ENCODE results near the gene XCL1.

XCL1 gene

DNA sequence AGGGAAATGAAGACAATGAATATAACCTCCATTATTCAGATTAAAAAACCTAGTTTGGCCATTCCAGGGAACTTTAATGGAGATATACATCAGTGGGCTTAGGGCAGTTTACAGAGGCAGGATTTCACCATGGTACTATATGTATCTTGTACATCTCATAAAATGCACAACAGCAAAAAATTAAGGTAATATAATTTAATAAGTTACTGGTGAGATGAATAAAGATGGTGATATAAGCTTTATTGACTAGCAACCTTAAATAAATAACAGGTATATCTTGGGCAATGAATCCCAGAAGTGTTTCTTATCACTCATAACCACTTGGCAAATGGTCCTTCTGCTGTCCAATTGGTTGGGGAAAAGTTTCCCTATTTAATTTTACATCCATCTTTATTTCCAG, 29.0 kb downstream of the XCL1 start:
- DNase-seq (ENCODE audit: low spot score), result no peak

DNA sequence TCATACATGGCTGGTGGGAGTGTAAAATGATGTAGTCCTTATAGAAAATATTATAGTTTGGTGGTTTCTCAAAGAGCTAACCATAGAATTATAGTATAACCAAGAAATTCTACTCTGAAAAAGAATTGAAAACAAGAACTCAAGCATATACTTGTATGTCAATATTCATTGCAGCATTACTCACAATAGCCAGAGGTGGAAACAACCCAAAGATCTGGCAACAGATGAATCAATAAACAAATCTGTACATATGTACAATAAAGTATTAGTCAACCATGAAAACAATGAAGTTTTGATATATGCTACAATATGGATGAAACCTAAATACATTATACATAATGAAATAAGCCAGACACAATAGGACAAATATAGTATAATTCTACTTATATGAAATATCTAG, 29.7 kb downstream of the XCL1 start:
- DNase-seq (ENCODE audit: low spot score), result no peak

DNA sequence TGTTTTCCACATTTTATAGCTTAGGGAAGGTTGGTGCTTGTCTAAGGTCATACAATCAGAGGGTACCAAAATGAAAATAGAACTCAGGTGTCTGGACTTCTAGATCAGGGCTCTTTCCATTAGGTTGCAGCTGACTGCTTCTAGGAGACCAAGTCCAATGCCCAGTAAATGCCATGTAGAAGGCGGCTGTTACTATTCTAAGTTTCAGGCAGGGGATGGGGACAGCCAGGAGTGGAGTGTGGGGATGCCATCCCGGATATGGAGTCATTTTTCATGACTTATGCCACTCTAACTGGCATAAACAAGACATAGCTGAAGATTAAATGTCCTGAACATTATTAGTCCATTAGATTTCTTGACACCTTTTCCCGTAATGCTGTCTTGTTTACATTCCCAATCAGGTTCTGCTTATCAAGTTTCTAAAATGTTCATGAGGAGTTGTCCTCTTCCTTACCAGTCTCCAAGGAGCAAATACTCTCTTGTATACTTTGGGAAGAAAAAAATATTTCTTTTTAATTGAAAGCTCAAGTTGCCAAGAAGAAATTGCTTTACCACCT, 31.5 kb downstream of the XCL1 start:
- no peak for DNase-seq (ENCODE audit: low spot score)

DNA sequence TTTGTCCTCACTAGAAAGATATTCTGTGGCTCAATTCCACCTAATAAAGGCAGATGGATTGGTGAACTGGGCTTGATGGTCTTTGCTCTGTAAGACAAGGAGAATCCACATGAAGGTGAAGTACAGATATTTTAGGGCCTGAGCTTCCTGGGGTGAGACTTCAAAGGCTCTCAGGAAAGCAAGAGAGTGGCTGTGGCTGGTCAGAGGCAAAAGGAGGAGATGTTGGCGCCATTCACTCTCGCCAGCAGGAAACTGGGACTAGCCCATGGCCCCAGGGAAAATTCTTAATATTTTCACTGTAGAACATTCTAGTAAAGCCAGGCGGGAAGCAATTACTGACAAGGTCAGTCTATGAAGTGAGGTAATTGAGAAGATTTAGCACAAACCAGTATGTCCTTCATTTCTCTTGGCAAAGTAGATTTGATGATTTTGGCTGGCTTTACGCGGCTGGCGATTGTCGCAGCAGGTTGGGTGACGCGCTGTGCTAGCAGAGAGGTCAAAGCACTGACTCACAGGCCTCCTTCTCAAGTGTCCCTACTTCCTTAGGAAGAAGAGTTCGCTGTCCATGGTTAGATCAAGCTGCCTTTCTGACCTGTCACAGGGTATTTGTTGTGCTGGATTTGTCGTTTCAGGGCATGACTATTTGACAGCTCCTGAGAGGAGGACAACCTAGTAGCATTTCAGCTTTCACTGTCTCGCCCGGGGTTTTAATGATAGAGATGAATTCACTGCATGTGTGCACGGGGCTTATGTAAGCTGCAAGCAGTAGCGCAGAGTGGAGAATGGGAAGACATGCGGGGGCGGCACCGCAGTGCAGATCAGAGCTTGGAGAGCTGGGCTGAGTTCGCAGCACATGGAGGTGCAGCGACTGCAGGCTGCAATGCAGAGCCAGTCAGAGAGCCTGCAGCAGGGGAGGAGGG, 32.7 kb downstream of the XCL1 start:
- DNase-seq (ENCODE audit: low spot score), result no peak

DNA sequence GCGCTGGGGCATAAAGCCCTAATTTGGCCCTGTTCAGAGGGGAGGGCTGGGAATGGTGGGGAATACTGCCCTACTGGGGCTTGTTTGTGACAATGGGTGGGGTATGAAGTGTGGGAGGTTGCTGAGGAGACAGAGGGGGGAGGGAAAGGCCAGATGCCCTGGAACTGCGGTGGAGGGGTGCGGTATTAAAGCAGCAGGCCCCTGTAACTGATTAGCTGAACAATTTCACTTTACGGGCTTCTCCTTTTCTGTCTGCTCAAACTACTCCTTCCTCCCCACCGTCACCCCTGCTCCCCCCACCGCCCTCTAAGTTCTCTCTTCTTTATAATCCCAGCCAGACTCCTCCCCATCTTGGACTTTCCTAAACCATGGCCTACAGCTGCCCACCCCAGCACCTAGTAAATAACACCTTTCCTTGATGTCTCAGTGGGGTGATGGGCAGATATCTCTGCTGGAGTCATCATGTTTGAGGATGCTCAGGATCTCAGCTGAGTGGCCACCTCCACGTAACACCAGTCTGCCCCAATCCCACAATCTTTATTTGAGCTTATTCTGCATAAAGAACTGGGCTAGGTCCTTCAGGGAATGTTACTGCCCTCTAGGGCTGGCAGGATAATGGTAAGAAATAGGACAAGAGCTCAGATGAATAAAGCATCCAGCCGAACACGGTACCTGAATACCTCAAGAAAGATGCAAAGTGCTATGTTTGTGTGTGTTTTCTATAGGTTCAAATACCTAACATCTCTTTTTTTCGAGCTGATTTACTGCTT, 33.5 kb downstream of the XCL1 start:
- DNase-seq (ENCODE audit: low spot score), result no peak

DNA sequence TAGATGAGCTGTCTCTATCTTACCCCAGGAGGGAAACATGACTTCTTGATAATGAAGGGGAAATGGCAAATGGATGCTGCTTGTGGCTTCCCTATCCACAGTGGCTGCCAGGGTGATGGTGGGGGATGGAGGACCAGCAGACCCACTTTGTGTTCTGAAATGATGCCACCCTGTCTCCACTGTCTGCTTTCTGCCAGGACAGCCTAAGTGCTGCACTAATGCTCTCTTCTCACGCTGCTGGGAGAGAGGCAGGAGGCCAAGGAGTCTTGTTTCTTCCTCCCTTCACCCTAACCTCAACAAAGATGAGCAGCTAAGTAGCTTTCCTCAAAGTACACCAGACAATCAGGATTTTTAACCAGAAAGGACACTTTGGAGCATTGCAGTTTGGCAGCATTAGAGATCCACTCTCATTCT, 36.6 kb downstream of the XCL1 start:
- no peak for DNase-seq (ENCODE audit: low spot score)

DNA sequence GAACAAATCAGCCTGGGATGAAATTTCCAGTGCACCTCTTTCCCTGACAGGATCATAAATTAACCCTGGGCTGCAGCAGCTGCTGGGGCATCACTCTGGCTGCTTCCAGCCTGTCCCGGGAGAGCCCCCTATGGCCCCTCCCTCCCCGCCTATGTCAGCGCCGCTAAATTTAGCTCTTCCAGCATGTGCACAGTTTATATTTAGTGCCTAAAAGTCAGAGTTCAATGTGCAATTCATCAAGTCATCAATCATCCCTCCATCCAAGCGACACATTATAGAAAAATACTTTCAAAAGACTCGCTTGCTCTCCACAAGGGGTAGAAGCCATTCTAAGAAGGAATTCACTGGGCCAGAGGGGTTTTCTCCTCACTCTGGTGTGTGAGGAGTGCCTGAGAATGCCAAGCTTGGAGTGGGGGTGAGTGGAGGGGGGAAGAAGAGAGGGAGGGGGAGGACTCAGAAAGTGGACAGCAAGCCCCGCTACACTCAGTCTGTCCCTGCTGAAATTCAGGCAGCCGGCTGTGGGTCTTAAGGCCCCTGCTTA, 37.4 kb downstream of the XCL1 start:
- DNase-seq (ENCODE audit: low spot score), result no peak

DNA sequence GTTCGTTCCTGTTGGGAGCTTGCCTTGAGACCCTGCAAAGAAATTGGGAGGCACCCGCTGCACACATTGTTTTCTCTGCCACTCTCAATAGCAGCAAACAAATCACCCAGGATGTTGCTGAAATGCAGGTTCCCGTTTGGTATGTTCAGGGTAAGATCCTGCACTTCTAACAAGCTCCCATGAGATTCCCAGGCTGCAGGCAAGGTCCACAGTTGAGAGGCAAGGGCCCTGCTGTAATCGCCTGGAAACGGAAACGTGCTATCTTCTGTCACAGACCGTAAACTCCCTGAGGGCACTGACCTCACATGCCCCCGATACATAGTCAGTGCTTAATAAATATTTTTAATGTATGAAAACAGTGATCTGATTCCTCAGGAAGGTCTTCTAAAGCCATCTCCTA, 37.8 kb downstream of the XCL1 start:
- DNase-seq (ENCODE audit: low spot score), result no peak

DNA sequence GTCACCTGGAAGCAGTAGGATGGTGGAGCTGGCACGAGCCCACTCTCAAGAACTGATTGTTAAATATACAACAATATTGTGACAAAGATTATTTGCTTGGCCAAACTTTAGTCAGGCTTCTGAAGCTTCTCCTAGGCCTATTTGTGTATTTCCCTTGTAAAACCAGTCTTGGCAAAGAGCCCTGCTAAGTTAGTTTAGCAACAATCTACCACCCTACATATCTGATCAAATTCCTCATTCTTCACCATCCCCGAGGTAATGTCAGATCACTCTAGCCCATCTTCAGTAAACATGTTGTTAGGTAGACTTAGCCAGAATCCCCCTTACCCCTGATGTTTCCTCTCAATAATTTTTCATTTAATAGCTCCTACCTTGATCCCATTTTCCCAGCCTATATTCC, 39.6 kb downstream of the XCL1 start:
- DNase-seq (ENCODE audit: low spot score), result no peak

DNA sequence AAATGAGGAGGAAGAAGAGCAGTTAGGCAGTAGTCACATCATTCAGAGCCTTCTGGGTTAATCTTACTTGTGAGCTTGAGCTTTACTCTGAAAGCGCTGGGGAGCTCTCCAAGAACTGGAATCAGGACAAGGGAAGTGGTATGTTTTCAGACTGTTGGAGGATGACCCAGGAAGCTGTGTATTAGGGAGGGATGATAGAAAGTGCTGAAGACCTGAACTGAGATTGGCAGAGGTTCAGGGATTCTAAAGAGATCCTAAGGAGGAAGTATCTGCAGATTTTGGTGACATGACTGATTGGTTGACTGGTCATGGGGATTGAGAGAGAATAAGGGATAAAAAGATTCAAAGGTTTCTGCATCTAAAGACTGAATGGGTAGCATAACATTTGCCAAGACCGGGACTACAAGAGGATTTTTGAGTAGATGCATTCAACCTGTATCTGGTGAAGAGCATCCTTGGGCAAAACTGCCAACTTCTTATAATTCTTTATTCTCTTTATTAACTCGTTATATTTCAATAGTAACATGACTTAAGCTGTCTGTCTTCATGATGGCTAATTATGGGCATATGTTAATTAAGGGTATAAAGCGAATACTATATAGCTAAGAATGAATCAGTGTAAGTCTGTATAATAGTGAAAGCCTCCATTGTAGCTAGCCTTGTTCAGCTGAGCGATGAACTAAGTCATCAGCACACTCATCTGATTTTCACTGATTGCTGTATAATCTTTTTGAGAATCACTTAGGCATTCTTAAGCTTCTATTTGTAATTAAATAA, 41.8 kb downstream of the XCL1 start:
- no peak for DNase-seq (ENCODE audit: low spot score)

DNA sequence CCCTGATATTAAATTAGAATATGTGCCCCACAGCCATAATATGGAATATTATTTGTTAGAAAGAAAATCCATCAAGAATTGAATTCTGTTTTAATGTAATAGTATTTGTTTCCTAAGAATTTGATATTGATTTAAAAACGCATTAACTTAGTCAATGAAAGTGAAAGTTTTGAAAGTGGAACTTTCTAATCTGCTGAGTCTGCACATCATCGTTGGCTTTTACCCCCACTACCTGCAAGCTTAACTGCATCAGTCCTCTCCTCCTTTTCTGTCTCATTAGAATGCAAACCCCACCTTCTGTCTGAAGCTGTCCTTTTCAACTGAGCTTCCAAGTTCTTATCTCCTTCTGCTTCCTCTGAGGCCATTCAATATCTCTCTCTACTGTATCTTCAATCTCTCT, 42.5 kb downstream of the XCL1 start:
- DNase-seq (ENCODE audit: low spot score), result no peak

DNA sequence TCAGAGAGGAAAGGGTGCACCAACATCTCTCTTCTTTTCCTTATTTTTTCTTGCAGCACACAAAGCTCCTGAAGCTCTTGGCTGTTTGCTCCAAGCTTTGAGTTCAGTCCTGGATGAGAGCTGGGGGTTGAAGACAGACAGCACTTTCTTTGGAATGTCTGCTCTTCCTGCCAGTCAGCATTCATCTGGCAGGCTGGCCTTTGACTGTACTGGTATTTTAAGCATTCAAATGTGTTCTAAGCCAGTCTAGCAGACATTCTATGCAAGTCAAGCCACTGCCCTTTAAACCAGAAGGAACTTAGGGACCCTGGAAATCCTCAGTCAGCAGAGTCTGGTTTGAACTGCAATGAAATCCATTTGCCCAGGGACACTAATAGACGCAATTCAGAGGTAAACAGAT, 45.0 kb downstream of the XCL1 start:
- DNase-seq (ENCODE audit: low spot score), result no peak

DNA sequence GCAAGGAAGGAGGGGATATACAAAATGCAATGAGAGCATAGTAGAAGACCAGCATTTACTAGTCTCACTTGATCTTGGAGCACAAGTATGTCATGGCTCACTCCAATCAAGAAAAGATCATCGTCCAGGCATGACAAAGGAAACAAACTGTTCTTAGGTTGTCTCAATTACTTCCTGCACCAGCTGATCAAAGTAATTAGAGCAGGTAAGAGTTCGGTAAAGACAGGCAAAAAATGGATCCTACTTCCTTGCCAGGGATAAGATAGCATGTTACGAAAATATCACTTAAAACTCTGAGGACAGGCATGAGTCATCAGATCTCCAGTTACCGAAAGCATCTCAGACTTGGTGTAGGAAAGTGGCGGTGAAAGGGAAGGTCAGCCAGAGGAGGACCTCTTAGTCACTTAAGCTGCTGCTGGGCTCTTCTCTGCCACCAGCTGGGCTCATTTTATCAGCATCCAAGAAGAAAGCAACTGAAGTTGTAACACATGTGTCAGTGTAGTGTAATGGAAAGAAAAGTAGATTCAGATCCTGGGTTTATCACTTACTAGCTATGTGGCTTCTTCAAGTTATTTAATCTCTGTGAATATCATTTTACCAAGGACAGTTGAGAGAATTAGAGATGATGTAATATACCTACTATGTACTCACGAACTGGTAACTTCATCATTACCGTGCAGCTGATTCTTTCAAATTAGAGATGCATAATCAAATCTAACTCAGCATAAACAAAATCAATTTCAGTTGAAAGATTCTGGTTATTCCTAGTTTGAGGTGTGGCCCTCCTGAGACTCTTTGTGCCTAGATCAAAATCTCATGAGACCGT, 46.8 kb downstream of the XCL1 start:
- DNase-seq (ENCODE audit: low spot score), result peak; percentile 33

DNA sequence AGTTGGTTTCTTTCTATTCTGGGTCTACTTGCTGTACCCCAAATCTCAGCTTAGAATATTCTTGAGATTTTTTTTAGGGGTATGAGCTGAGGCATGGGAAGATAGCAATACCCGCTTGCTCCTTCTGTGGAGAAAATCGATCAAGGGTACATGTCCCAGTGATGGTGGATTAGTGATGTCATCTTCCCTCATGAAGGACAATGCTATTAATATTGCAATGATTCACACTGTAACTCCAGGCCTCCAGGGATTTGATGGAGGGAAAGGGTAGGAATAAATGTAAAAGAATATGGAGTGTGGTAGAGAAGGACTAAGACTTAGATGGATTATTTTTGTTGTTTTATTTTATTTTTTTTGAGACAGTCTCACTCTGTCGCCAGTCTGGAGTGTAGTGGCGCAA, 47.4 kb downstream of the XCL1 start:
- no peak for DNase-seq (ENCODE audit: low spot score)

DNA sequence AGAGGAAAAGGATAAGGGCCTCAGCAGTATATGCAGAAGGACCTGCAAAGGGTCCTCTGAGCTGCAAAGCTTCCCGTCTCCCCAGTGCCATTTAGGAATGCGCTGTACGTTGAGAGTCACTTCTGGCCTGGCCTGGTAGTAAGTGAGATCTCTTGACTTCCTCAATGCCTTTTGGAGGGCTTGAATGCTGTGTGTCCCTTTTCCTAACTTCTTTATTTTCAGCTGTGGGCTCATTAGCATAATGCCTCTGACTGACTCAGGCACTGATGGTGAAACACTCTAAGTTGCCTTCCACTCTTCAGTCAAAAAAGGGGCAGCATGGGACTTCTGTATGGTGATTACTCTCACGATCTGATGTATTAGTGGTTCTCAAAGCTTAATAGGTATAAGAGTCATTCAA, 49.9 kb downstream of the XCL1 start:
- DNase-seq (ENCODE audit: low spot score), result no peak

DNA sequence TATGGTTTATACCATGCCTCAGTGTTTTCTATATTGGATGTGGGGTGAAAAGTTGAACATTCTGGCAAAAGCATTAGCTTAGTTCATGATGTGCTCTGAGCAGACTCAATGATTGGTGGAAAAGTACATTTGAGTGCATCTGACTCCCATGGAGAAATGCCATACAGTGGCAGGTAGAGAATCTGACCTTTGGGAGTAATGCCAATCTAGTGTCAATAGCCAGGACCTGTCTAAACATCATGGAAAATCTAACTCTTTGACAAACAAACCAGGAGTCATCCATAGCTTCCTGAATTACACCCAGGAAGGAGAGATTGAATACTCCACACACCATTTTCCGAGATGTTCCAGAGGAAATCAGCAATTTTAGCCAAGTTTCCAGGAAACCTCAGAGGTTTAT, 51.0 kb downstream of the XCL1 start:
- no peak for DNase-seq (ENCODE audit: low spot score)

DNA sequence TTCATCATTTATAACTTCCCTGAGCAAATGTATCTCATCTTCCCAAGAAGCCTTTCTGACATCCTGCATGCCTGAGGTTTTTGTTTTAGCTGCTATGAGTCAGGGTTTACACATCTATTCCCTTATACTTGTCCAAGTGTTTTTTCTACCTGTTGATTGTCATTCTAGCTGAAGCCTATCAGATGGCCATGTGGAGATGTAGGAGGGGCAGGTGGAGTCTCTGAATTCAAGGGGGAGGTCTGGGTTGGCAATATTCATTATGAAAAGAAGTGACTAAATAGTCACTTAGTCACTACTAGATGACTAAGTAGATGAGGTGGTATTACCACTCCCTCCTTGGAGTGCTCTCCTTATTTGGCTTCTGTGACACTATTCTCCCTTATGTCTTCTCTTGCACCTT, 52.4 kb downstream of the XCL1 start:
- DNase-seq (ENCODE audit: low spot score), result peak; percentile 71

DNA sequence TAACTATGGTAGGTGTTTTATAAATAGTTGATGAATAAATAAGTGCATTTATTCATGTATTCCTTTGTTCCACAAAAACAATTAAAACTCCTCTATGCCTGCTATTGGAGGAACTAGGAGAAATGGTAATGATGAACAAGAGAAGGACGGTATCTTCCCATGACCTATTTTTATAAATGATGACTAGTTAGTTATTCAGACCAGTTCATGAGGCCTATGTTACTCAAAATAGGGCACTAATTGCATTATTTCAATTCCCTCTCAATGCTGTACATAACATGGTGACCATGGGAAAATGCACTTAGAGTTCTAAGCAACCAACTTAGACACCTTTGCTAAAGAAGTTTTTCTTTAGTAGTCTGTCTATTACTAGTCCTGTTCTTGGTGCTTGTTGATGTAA, 53.1 kb downstream of the XCL1 start:
- DNase-seq (ENCODE audit: low spot score), result no peak
